Activated CD8-positive, alpha-beta memory T cell treated with anti-CD3 and anti-CD28 coated beads for 4 hours (primary cell): ENCODE results near the gene RASA4.
A peak's percentile ranks its signal among the peaks of the same experiment; 100 is the strongest.
"Not testable (repeated sequence)": the region's sequence is repeated elsewhere in the genome, so short reads cannot be mapped to it uniquely, and the experiment has no call there.

Source experiments
- DNase-seq, 2 donors: peaks; one replicate each; pipeline ENCODE4 v3.0.0-alpha.2; 2020; ENCODE audit warnings: low read depth in 2 of 2

RASA4 gene

DNA sequence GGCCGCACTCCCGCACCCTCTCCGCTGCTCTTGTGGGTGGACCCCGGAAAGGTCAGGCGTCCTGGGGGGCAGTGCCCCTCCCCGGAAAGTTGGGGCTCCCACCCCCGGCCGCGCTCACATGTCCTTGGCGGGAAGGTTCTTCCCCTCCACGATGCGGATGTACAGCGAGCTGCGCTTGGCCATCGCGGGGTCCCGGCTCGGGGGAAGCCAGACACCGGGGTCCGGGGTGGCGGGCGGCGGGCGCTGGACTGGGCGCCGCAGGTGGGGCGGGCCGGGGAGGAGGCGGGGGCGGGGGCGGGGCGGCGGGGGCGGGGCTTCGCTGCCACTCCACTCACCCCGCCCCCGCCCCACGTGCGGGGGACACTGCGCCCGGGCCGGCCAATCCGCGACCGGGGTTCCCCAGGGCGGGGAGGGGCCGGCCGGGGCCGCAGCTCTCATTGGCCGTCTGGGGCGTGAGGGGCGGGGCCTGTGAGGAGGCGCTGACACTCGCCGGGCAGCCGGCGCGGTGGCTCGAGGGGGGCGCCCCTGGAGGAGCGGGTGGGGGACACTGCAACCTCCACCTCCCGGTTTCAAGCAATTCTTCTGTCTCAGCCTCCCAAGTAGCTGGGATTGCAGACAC is at the start of gene RASA4:
RASA4 (minus strand) TSS at position 250 of the 619 bp plus-strand sequence; CDS start at position 183, 67 bp downstream.
- DNase-seq = peak in 1 of 2 donors; percentile 14

DNA sequence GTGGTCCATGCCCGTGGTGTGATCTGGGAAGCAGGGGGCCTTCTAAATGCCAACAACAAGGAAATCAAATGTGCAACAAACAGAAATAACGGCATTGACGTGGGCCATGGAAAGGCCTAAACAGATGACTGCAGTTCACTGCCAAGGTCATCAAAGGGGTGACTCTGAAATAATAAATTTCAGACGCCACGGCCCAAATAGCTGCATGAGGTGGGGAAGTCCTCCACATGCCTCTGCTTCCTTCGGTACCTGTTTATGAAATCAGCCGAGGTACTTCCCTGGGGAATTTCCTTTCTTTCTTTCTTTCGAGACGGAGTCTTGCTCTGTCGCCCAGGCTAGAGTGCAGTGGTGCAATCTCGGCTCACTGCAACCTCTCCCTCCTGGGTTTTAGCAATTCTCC is 48.2 kb upstream of the RASA4 start:
- DNase-seq = not testable (repeated sequence)

DNA sequence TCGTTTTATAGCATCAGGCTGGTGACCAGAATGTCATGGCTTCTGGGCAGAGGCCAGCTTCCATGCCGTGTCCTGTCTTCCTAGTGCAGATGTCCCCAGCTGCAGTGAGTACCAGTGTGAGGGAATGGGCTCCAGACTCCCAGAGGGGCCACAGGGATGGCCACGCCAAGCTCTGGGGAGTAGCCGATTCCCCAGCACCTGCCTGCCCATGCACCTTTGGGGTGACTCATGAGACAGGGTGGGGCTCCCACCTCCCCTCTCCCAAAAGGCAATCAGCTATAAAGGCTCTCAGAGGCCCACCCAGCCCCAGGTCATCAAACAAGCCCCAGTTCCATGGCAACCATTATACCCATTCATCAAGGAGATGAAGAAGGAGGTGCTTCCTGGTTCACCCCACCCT is 33.4 kb upstream of the RASA4 start, which contains the start of gene SPDYE2B:
SPDYE2B (plus strand) TSS at position 396 of the 400 bp plus-strand sequence. CDS start 2,030 bp downstream, outside the sequence.
- DNase-seq = not testable (repeated sequence)

DNA sequence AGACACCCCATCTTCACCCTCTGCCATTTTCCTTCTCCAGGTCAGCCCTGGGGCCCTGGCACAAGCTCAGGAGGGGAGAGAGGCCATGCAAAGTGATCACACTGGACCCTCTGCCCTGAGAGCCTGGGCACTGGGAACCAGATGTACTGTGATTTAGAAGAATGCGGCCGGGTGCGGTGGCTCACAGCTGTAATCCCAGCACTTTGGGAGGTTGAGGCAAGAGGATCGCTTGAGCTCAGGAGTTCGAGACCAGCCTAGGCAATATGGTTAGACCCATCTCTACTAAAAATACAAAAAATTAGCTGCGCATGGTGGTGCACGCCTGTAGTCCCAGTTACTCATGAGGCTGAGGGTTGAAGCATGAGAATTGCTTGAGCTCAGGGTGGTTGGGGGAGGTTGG is 31.3 kb upstream of the RASA4 start:
- not testable (repeated sequence) for DNase-seq

DNA sequence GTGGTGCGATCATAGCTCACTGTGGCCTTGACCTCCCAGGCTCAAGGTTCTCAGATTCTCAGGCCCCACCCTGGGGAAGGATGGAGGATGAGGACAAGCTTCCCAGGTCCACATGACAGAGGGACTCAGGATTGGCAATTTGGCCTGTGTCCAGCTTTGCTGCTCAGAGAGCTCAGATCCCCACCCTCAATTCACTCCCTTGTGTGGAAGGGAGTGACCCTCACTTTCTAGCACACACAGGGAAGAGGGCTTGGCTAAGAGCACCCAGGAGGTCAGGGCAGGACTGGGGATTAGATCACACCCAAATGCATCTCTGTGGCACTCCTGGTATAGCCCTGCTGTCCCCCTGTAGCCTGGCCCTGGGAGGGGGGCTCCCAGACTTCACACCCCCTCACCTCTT is 26.8 kb upstream of the RASA4 start:
- DNase-seq = not testable (repeated sequence)

DNA sequence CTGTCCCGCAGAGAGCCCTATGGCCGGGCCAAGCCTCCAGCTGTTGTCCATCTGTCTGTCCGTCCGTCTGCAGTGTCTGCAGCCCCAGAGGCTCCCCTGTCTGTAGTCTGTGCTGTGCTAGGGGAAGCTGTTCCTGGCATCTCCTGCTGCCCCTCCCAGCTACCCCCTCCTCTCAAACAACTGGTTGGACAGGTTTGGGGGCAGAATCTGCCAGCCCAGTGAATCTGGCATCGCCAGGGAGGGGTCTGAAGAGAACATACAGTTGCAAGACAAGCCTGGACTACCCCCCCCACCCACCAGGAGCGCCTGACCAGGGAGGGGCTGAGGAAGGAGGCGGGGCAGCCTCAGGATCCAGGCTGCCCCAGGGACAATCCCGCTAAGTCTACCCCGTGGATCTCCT is 26.1 kb upstream of the RASA4 start, which contains the start of gene UPK3BL1:
UPK3BL1 (minus strand) TSS at position 101 of the 400 bp plus-strand sequence; CDS start at position 51, 50 bp downstream.
- DNase-seq = not testable (repeated sequence)

DNA sequence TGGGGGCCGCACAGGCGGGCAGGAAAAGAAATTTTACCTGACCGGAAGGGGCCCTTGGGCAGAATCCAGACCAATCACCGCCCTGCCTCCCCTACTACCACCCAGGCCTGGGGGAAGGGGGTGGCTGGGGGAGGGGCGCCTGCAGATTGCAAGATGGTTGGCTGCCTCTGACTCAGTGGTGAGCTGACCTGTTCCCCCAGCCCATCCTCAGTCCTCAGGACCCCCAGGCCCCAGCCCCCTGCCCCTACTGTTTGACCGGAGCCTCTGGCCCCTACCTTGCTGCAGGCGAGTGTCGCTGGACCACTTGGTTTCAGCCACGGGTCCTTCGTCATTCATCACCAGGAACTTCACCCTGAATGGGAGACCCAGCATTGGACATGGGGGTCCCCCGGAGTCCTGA is 22.3 kb upstream of the RASA4 start:
- not testable (repeated sequence) for DNase-seq

DNA sequence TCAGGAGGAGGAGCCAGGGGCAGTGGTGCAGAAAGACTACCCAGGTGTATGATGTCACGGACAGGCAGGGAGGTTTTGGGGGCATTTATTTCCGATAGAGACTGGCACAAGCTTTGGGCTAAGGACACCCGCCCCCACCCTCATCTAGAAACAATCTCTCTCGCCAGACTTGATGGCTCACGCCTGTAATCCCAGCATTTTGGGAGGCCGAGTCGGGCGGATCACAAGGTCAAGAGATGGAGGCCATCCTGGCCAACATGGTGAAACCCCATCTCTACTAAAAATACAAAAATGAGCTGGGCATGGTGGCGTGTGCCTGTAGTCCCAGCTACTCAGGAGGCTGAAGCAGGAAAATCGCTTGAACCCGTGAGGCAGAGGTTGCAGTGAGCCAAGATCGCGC is 20.4 kb upstream of the RASA4 start:
- DNase-seq = not testable (repeated sequence)

DNA sequence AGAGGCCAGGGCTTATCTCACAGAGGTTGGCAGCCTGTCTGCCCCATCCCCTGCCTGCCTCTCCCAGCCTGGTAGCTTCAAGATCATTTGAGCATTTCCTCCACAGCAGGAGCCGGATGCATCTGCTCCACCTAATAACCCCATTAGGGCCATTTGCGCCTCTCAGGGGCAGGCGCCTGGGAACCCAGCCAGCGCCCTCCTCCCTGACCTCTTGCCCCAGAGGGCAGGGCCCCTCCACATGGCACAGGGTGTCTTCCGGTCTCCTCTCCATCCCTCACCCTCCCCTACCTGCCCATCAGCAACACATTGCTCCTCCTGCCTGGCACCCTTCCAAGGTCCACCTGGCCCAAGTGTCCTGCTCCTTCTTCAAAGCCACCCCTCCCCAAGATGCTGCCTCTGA is 18.8 kb upstream of the RASA4 start:
- not testable (repeated sequence) for DNase-seq

DNA sequence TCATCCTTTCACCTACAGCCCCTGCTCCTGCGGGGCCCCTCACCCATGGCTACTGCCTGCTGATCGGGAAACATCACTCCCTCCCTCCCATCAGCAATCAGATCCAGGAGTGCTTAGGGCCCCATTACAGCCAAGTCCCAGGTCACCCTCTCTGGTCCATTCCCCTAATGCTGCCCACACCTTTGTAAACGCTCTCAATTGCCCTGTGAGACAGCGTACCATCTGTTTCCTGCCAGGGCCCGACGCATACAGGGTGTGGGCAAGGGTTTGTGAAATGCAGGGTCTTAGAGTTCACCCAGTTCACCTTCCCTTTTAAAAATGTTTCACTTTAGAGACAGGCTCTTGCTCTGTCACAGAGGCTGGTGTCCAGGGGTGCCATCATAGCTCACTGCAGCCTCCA is 17.7 kb upstream of the RASA4 start:
- not testable (repeated sequence) for DNase-seq

DNA sequence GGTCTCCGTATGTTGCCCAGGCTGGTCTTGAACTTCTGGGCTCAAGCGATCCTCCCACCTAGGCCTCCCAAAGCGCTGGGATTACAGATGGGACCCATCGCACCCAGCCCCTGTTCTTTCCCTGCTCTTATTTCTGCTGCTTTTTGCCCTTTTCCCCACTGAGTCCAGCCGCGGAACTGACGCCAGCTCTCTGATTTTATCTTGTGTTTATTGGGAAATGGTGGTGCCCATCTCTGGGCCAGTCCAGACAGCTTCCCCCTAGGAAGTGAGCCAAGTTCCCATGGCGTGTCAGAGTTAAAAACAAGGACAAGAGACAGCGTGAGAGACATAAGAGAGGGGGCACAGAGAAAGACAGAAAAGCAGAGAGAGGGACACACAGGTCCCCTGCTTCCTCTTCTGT is 14.1 kb upstream of the RASA4 start:
- not testable (repeated sequence) for DNase-seq

DNA sequence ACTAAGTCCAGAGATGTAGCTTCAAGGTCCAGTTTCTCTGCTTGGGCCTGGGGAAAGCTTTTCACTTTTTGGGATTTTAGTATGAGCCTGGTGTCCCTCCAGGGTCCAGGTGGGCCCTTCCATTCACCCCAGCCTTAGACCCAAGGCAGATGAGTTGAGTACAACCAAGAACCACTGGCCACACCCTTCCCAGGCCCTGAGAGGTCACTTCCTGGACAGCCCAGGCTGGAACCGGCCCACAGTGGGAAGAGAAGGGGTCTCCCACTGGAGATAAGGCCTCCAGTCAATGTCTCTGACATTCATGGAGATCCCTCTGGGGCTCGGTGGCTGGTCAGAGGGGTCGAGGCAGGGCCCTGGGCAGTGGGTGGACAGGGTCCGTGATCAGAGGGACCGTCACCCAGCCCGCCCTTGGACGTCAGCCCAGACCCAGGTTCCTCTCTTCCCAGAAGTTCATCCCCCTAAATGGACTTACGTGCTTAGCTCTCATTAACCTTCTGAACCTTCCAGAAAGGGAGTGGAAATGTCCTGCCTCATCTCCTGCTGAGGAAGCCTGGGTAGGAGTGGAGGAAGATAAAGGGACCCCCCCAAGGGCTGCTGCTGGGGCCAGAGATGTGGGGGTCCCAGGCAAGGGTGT is 10.8 kb upstream of the RASA4 start:
- DNase-seq = not testable (repeated sequence)

DNA sequence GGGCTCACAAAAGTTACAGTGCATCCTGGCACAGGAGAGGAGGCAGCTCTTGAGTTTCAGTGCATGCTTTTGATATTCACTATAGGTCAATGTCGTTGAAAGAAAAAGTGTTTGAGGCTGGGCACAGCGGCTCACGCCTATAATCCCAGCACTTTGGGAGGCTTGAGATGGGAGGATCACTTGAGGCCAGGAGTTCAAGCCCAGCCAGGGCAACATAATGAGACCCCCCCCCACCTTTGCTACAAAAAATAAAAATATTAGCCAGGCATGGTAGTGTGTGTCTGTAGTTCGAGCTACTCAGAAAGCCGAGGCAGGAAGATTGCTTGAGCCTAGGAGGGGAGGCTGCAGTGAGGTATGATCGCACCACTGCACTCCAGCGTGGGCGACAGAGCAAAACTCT is 1.6 kb upstream of the RASA4 start:
- DNase-seq = not testable (repeated sequence)

DNA sequence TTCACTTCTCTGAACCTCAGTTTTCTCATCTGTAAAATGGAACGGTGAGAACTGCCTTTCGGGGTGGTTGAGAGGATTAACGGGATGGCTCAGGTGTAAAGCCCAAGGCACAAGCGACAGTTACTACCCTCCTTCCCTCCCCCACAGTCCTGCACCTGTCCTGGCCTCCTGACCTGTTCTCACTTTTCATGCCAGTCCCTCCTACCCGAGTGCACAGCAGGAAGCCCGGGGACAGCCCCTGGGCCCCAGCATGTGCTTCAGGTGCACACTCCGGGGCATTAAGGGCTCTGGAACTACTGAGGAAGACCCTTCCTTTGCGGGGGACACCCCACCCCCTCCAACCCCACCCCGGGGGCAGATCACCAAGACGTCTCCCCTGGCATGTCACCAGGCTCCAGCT is 626 bp downstream of the RASA4 start:
- not testable (repeated sequence) for DNase-seq

DNA sequence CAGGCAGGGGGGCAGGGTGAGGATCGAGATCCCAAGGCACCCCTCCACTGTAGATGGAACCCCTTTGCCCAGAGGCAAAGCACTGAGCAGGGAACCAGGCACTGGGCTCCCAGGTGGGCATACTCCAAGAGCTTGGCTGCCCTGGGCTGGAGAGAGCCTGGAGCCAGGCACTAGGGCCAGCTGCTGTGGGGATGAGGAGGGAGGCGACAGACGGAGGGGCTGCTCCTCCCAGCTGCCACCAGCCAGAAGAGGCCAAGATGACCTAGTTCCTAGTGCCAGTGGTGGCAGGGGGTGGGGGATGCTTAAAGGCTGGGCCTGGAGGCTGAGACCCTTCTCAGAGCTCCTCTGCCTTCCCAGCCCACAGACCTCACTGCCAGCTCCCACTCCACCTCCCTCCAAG is 1.7 kb downstream of the RASA4 start:
- DNase-seq = not testable (repeated sequence)

DNA sequence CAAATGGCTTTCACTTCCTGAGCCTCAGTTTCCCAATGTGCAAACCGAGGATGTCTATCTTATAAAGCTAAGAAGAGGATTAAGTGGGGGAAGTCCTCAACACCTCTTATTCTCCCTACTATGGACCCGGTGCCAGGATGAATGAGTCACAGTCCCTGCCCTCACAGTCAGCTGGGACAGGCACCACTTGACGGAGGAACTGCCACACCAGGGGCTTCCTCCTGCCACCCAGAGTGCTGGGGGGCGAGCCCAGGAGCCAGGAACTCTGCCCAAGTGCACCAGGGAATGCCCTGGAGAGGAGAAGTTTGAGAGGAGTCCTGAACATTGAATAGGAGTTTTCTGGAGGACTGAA is 2.2 kb downstream of the RASA4 start:
- not testable (repeated sequence) for DNase-seq

DNA sequence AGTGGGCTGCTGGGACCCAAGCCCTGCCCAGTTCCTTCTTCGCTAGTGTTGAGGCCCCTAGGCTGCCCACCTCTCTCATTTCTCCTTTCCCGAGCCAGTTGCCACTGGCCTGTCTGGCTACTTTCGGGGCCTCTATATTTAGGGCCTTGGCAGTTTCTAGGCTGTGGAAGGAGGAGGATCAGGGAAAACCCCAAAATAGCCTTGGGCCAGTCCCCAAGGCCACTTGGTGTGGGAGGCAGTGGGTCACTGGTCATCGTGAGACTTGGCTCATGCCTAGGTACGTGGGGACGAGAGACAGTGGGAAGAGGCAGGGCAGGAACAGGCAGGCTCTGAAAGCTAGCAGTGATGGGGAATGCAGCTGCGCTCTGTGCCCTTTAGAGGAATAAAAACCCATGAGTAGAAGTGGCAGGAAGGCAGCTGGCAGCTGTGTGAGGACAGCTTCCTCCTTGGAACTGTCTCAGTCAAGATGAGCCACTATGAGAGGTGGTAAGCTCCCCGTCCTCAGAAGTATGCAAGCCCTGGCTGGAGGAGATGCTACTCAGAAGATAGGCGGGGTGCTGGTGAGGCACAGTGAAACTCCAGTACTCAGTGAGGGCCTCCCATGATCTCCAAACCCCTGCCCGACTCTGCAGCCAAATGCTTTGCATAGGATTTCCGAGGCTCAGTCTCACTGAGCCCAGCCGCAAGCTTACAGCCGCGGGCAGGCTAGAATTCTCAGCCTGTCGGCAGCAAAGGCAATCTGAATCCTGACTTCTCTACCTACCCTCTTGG is 2.8 kb downstream of the RASA4 start:
- not testable (repeated sequence) for DNase-seq

DNA sequence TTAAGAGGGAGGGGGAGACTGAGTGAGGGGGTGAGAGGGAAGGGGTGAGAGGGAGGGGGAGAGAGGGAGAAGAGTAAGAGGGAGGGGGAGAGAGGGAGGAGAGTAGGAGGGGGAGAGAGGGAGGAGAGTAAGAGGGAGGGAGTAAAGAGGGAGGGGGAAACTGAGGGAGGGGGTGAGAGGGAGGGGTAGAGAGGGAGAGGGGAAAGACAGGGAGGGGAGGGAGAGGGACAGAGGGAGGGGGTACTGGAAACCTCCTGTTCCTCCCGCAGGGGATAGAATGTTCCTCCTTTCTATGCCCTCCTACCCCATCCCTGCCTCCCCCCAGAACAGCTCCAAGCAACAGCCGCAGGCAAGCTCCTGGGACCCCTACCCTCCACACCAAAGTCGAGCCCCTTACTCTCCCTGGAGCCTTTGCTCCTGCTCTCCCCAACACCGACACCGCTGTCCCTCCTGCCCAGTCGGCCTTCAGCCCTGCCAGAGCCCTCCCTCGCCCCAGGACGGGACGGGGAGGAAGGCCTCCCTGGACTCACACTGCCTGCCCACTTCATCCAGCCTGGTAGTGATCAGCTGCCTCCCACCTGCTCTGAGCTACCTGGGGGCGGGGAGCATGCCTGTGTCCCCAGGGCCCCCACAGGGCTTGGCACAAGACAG is 4.8 kb downstream of the RASA4 start:
- not testable (repeated sequence) for DNase-seq

DNA sequence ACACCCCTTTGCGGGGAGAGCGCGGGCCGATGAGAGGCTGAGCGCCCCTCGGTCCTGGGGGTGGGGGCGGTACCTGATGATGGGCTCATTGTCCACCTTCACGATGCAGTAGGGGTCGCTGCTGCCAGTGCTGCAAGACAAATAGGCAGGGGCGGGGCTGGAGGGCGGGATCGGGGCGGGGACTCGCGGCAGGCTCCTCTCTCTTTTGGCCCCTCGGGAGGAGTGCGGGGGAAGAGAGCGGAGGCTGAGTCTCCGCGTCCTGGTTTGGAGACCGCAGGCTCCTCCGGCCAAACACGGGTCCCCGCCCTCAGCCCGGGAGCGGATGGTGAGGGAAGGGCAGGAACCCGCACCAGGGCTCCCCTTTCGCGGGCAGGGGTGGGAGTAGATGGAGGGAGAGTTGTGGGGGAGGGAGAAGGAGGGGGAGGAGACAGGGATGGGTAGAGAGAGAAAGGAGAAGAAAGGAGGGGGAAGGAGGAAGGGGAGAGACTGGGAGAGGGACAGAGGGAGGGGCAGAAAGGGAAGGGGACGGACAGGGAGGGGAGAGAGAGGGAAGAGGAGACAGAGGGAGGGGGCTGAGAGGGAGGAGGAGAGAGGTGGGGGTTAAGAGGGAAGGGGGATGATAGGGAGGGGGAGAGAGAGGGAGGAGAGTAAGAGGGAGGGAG is 5.4 kb downstream of the RASA4 start:
- DNase-seq = not testable (repeated sequence)

DNA sequence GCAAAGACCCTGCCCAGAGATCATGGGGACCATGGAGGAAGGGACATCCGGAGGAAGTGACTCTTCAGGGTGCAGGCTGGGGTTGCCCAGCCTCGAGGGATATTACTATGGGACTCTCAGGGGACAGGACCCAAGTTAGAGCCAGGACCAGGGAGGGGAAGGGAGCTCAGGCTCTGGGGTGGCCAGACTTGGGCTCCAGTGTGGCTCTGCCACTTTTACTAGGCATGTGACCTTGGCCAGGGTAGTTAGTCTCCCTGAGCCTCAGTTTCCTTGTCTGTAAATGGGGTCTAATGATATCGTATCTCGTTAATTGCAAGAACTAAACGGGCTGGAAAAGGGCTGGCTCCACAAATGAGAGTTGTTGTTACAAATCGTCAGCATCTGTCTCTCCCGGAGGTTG is 6.1 kb downstream of the RASA4 start:
- not testable (repeated sequence) for DNase-seq

DNA sequence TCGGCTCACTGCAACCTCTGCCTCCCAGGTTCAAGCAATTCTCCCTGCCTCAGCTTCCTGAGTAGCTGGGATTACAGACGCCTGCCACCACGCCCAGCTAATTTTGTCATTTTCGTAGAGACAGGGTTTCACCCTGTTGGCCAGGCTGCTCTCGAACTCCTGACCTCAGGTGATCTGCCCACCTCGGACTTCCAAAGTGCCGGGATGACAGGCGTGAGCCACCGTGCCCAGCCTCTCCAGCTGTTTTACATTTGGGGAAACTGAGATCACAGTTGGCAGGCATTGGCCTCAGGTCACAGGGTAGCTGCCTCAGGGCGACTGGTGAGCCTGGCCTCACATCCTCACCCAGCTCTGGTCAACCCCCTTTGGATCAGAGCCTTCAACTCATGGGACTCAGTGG is 6.8 kb downstream of the RASA4 start:
- DNase-seq = not testable (repeated sequence)
